ENCODE data around the gene RPS6KA3. TPM values are rescaled to one million over a fixed set of nuclear protein-coding genes. Genes with fewer than 3 reads are reported as not detected.

Gene RPS6KA3
- total and polyA plus RNA-seq, 8 donors, result 5.2 to 88.1 (median 39.8) TPM

DNA sequence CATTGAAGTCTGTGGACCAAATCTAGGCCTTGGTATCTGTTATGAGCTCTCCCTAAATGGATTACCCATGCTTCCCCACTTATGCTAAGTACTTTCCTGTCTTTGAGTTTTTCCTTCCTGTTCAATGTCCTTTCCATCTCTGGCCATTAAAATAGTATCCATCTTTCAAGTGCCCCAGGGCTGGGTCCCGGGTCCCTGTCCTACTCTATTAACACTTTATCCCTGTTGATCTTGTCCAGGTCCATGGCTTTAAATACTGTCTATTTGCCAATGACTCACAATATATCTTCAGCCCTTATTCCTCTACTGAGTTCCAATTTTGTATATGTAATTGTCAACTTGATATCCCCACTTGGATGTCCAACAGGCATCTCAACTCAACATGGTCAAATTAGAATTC is 17.7 kb upstream of the RPS6KA3 start:
- intact Hi-C loops (cut with DNase I; ENCODE audit: low total_unique reads), result no loop called here
- no peak for TF ChIP-seq POLR2A (IDR thresholded peaks at IDR 0.05)
- TF ChIP-seq, protein P1, sequence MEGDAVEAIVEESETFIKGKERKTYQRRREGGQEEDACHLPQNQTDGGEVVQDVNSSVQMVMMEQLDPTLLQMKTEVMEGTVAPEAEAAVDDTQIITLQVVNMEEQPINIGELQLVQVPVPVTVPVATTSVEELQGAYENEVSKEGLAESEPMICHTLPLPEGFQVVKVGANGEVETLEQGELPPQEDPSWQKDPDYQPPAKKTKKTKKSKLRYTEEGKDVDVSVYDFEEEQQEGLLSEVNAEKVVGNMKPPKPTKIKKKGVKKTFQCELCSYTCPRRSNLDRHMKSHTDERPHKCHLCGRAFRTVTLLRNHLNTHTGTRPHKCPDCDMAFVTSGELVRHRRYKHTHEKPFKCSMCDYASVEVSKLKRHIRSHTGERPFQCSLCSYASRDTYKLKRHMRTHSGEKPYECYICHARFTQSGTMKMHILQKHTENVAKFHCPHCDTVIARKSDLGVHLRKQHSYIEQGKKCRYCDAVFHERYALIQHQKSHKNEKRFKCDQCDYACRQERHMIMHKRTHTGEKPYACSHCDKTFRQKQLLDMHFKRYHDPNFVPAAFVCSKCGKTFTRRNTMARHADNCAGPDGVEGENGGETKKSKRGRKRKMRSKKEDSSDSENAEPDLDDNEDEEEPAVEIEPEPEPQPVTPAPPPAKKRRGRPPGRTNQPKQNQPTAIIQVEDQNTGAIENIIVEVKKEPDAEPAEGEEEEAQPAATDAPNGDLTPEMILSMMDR (IDR thresholded peaks at IDR 0.05), result no peak
- no peak for TF ChIP-seq POLR2AphosphoS5 (IDR thresholded peaks at IDR 0.05)
- no peak for TF ChIP-seq EP300 (IDR thresholded peaks at IDR 0.05)
- H3K4me3 ChIP-seq, result no peak overlapping the region
- no peak overlapping the region for H3K27ac ChIP-seq
- no peaks in the 10 kb centered on the region for H3K36me3 ChIP-seq
- H3K9me3 ChIP-seq, result peaks cover 0 to 6% (median 2%) of the 10 kb centered on the region in 4 donors
- no peak for DNase-seq
- H3K27me3 ChIP-seq, result peaks cover 0 to 6% (median 0%) of the 10 kb centered on the region in 3 donors
- H3K4me1 ChIP-seq, result no peaks in the 10 kb centered on the region
- WGBS, 5 donors, result 68 to 89% (median 80%) methylated on average over 1 of the region's 1 CpG

DNA sequence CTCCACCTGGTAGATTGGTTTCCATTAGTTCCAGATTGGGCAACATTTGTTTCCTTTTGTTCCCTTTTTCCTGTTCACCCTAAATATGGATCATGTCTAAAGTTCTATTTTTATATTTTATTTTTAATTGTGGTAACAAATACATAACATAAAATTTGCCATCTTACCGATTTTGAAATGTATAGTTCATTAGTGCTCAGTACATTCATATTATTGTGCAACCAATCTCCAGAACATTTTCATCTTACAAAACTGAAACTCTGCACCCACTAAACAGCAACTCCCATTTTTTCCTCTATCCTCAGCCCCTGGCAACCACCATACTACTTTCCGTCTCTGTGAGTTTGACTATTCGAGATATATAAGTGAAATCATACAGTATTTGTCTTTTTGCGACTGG is 14.2 kb upstream of the RPS6KA3 start:
- TF ChIP-seq, protein P1 (IDR thresholded peaks at IDR 0.05), result no peak
- TF ChIP-seq POLR2A (IDR thresholded peaks at IDR 0.05) (no peak), EP300 (IDR thresholded peaks at IDR 0.05) (no peak), POLR2AphosphoS5 (IDR thresholded peaks at IDR 0.05) (no peak)
- Histone ChIP-seq H3K27ac (no peak overlapping the region), H3K36me3 (no peaks in the 10 kb centered on the region), H3K27me3 (peaks cover 0 to 6% (median 0%) of the 10 kb centered on the region in 3 donors), H3K9me3 (peaks cover 0 to 10% (median 0%) of the 10 kb centered on the region in 4 donors), H3K4me1 (no peaks in the 10 kb centered on the region), H3K4me3 (no peak overlapping the region)
- WGBS, 5 donors, result 81 to 90% (median 85%) methylated on average over 4 of the region's 4 CpGs
- intact Hi-C loops (cut with DNase I; ENCODE audit: low total_unique reads), result no loop called here
- no peak for DNase-seq

DNA sequence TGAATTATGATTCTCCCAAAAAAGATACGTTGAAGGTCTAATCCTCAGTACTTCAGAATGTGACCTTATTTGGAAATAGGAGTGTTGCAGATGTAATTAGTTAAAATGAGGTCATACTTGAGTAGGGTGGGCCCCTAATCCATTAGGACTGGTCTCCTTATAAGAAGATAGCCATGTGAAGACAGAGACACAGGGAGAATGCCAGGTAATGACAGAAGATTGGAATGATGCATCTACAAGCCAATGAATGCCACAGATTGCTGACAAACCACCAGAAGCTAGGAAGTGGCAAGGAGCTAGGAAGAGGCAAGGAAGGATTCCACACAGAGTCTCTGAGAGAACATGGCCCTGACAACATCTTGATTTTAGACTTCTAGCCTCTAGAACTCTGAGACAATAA is 7.4 kb upstream of the RPS6KA3 start:
- DNase-seq, result no peak
- H3K4me1 ChIP-seq, result no peaks in the 10 kb centered on the region
- H3K27me3 ChIP-seq, result no peaks in the 10 kb centered on the region
- intact Hi-C loops (cut with DNase I; ENCODE audit: low total_unique reads), result no loop called here
- H3K36me3 ChIP-seq, result no peaks in the 10 kb centered on the region
- no peak overlapping the region for H3K4me3 ChIP-seq
- WGBS, 5 donors, result 51 to 86% (median 67%) methylated on average over 1 of the region's 1 CpG
- H3K27ac ChIP-seq, result no peak overlapping the region
- no peak for TF ChIP-seq EP300 (IDR thresholded peaks at IDR 0.05)
- peaks cover 0 to 10% (median 0%) of the 10 kb centered on the region in 4 donors for H3K9me3 ChIP-seq

DNA sequence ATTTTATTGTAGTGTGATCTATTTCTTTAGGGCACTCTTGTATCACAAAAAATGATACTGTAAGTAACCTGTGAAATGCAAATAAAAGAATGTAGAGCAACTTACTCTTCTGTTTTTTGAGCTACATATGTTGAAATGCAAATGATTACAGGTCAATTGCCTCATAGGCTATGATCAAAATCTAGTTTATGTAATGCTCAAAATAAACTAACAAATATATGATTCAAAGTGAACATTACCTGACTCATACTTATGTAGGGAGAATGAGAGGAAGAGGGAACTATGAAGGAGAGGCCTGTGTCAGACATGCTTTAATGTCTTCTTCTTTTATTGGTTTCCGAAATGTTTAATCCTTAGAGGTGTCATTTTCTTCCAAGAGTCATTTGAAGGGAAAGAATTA is 5.0 kb upstream of the RPS6KA3 start:
- intact Hi-C loops (cut with DNase I; ENCODE audit: low total_unique reads), result no loop called here
- WGBS, 5 donors, result 78 to 95% (median 93%) methylated on average over 1 of the region's 1 CpG
- Histone ChIP-seq H3K4me1 (no peaks in the 10 kb centered on the region), H3K36me3 (no peaks in the 10 kb centered on the region), H3K4me3 (no peak overlapping the region), H3K27ac (no peak overlapping the region), H3K9me3 (no peaks in the 10 kb centered on the region), H3K27me3 (peaks cover 0 to 11% (median 0%) of the 10 kb centered on the region in 3 donors)
- TF ChIP-seq, protein P1 (IDR thresholded peaks at IDR 0.05), result no peak
- no peak for TF ChIP-seq POLR2A (IDR thresholded peaks at IDR 0.05)
- no peak for TF ChIP-seq EP300 (IDR thresholded peaks at IDR 0.05)
- TF ChIP-seq POLR2AphosphoS5 (IDR thresholded peaks at IDR 0.05), result no peak
- no peak for DNase-seq

DNA sequence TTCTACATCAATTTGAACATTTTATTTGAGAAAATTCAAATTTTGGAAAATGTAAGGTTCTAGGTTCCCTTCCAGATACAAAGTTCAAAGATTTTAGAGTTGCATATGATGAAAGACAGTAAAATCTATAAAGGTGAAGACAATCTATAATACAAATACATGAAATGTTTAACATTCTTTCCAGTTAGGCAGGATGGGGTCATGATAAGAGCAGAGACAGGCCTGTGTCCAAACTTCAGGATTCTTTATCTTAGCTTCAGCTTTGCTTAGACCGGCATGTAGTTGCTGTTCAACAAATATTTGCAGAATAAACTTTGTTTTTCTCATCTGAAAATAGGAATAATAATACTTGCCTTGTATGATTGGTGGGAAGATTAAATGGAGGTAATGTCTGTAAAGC is 4.5 kb upstream of the RPS6KA3 start:
- intact Hi-C loops (cut with DNase I; ENCODE audit: low total_unique reads), result no loop called here
- Histone ChIP-seq H3K36me3 (no peaks in the 10 kb centered on the region), H3K27me3 (peaks cover 0 to 11% (median 0%) of the 10 kb centered on the region in 3 donors), H3K9me3 (peaks cover 0 to 1% (median 0%) of the 10 kb centered on the region in 4 donors), H3K27ac (no peak overlapping the region), H3K4me3 (no peak overlapping the region), H3K4me1 (no peaks in the 10 kb centered on the region)
- TF ChIP-seq POLR2AphosphoS5 (IDR thresholded peaks at IDR 0.05) (no peak), POLR2A (IDR thresholded peaks at IDR 0.05) (no peak), EP300 (IDR thresholded peaks at IDR 0.05) (no peak)
- TF ChIP-seq, protein P1 (IDR thresholded peaks at IDR 0.05), result no peak
- DNase-seq, result no peak
- 21 to 52% (median 30%) methylated on average over 1 of the region's 1 CpG for WGBS, 5 donors
